Measurements from ENCODE around the gene BARHL2.

The BARHL2 gene

GRCh38 chr1:90716552-90717355, at the start of gene BARHL2:
Gene BARHL2 (minus strand): TSS chr1:90717302. CDS start chr1:90717195, 107 bp downstream.
- DNase-seq (ENCODE audit: low read depth) = no peak

DNA sequence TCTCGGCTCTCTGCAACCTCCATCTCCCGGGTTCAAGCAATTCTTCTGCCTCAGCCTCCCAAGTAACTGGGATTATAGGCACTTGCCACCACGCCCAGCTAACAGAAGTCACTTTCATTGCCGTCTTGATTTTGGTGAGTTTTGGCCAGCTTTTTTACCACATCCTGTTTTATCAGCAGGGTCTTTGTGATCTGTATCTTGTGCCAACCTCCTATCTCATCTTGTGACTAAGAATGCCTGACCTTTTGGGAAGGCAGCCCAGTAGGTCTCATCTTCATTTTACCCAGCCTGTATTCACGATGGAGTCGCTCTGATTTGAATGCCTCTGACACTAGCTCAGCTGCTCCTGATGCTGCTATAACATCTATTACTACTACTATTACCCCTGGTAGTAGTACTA, 46.8 kb upstream of the BARHL2 start:
- DNase-seq (ENCODE audit: low read depth) = no peak

DNA sequence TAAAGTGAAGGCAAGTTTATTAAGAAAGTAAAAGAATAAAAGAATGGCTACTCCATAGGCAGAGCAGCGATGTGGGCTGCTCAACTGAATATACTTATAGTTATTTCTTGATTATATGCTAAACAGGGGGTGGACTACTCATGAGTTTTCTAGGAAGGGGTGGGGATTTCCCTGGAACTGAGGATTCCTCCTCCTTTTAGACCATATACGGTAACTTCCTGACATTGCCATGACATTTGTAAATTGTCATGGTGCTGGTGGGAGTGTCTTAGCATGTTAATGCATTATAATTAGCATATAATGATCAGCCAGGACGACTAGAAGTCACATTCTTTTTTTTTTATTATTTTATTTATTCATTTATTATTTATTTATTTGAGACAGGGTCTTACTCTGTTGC, 46.4 kb upstream of the BARHL2 start:
- no peak for DNase-seq (ENCODE audit: low read depth)

- DNase-seq (ENCODE audit: low read depth) = no peak
Observed at GRCh38 chr1:90761781-90762589, 44.9 kb upstream of the BARHL2 start.

- no peak for DNase-seq (ENCODE audit: low read depth)
Observed at GRCh38 chr1:90761156-90761555, 44.1 kb upstream of the BARHL2 start.

GRCh38 chr1:90753556-90753955, 36.5 kb upstream of the BARHL2 start:
- DNase-seq (ENCODE audit: low read depth) = no peak

GRCh38 chr1:90748668-90749067, 31.6 kb upstream of the BARHL2 start:
- no peak for DNase-seq (ENCODE audit: low read depth)

DNA sequence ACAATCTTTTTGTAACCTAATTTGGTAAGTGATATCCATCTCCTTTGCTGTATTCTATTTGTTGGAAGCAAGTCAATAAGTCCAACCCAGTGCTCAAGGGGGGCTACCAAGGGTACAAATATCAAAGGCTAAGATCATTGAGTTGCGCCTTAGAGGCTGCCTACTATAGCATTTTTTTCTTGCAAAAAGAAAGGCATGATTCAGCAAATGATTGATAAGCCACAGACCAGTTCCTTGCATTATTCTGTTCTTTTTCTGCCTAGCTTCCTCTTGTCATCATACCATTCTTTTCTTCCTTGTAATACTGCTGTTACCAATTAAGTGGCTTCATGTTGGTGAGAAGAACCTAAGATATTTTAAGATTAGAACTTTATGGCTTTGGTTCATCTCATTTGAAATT, 29.8 kb upstream of the BARHL2 start:
- no peak for DNase-seq (ENCODE audit: low read depth)

DNA sequence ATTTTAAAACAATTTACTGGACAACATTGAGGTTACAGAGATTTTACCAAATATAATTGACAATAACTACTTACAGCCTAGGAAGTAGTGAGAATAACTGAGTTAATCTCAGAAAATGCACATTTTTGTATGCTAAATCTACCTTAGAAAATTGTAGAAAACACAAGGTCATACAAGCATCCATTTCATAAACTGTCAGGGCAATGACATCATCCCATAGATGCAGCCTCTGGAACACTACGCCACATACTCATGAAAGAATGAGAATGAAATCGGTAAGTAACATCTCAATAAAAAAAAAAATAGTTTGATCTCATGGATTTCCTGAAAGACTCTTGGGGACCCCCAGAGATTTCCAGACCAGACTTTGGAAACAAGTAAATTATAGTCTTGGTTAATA, 28.9 kb upstream of the BARHL2 start:
- no peak for DNase-seq (ENCODE audit: low read depth)

- no peak for DNase-seq (ENCODE audit: low read depth)
Observed at GRCh38 chr1:90732136-90732535, 15.0 kb upstream of the BARHL2 start.

GRCh38 chr1:90731382-90732050, 14.4 kb upstream of the BARHL2 start:
- DNase-seq (ENCODE audit: low read depth) = no peak

GRCh38 chr1:90730243-90731022, 13.3 kb upstream of the BARHL2 start:
- DNase-seq (ENCODE audit: low read depth) = no peak

DNA sequence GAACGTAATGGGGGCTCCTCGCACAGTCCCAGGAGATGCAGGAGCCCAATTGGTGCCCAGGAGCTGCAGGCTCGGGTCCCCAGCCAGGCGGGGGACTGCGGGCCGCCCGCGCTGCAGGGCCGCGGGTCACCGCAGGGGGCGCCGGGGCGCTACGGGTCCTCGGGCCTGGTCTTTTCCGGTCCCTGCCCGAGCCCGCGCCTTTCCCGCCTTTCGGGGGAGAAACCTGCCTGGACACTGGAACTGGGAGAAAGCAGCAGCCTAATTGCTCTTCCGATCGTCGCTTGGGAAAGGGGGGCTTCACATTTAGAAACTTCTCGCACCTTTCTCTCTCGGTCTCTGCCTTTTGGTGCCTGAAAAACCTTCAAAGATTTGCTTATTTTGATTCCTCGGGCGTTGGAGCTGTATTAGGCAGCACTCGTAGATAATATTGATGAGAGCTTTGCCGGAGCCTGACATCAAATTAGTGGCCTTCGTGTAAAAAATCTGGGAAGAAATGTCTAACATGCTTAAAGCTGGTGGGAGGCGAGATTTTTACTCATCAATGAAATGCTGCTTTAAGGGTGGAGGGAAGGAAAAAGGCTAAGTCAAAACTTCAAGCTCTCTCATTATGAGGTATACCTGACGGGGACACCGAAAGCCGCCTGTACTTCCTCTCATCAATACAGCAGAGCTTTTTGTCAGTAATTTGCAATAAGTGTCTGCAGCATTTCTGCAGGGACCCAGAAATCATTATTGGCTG, 12.6 kb upstream of the BARHL2 start:
- no peak for DNase-seq (ENCODE audit: low read depth)

- DNase-seq (ENCODE audit: low read depth) = no peak
Observed at GRCh38 chr1:90728502-90729287, 11.6 kb upstream of the BARHL2 start.

DNA sequence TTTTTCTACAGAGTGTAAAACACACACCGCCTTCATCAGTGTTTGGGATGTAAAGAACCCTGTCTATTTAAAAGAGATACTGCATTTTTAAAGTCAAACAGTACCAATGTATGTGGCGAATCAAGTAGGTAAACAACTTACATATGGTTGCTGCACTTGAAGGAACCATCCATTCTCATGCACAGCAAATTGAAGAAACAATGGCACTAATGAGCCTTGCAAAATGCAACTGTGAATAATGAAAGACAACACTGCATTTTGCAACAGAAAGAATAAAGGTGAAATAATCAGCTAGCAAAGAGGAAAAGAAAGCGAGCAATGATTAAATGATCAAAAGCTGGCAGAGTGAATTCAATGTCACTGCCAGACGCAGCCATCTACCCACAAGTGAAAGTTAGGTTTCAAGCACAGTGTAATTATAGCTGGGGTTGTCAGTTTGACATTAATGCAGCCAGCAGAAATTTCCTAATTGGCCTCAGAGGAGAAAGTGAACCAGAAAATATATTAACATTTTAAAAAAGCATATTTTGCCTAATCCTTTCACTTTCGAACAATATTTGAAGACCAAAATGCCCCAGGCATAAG, 10.9 kb upstream of the BARHL2 start:
- DNase-seq (ENCODE audit: low read depth) = no peak

GRCh38 chr1:90726986-90727480, 9.9 kb upstream of the BARHL2 start:
- no peak for DNase-seq (ENCODE audit: low read depth)

- no peak for DNase-seq (ENCODE audit: low read depth)
Observed at GRCh38 chr1:90726425-90726985, 9.4 kb upstream of the BARHL2 start.

DNA sequence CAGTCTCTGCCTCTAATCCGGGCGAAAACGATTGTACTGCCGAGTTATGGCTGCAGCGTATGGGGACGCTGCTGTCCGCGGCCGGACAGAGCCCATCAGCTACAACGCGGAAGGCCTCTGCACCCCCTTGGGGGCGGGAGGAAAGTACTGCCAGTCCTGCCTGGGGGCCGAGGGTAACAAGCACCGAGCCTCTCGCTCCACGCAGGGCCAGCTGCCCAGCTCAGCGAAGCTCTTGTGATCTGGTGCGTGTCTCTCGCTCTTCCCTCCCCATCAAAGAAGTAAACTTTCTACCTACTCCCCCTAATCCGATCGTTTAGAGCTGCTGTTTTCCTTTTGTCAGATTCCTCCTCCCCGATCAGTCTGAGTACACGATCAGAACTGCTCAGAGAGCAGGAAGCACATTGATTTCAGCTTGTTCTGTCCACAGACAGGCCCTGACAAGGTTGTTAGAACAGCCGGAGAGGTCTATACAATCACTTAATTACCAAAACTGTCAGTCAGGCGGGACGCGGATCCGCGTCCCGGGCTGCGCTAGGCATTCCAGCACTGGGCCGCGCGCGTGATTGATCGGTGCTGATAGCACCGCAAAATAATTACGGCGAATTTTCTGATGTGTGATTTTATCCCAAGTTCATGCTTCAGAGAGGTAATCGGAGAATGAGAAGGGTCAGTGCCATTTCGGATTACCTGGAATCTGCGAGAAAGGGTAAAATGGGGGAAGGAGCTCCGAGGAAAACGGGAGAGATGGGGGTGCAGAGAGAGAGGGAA, 8.7 kb upstream of the BARHL2 start:
- DNase-seq (ENCODE audit: low read depth) = no peak
